Measurements from ENCODE around the gene SORCS2. TPM values are rescaled to one million over a fixed set of nuclear protein-coding genes. Genes with fewer than 3 reads are reported as not detected.

Gene SORCS2
- total and polyA plus RNA-seq, 4 donors, result 2.2 to 7.7 (median 2.5) TPM

DNA sequence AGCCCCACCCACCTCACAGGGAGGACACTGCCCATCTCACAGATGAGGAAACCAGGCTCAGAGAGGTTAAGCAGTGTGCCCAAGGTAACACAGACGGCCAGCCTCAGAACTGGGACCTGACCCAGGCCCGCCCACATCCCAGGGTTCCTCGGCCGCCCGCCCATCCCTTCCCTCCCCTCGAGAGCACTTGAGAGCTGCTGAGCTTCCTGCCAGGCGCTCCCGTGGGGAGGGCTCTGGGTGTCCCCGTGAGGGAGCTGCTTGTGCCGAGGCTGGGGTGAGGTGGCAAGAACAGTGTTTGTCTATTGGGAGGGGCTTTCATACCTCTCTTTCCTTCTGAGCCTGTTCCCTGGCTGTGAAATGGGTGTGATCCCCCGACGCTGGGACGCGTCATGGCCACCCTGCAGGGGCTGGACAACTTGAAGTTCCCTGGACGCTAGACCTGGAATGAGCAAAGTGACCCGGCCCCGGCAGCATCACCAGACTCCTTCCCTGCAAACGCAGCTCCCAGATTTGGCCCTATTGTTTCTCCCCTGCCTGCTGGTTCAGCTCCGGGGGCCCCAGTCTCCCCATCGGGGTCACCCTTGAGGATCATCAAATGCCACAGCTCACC, 542.4 kb downstream of the SORCS2 start:
- 52 to 60% methylated on average over 20 of the region's 20 CpGs for WGBS, 2 donors
- DNase-seq (no peak), ATAC-seq (ENCODE audit: insufficient read depth, low FRiP score) (no peak)
- Histone ChIP-seq H3K9ac (ENCODE audit: insufficient read depth in 1 of 2, low read length in 2 of 2) (no peak overlapping the region), H3K9me3 (ENCODE audit: control insufficient read depth in 4 of 4, insufficient read depth in 3 of 4, low read length in 3 of 4) (peaks cover 0 to 17% (median 0%) of the 10 kb centered on the region in 4 donors), H3K4me1 (ENCODE audit: control insufficient read depth in 5 of 5, insufficient read depth in 5 of 5, low read length in 5 of 5) (no peaks in the 10 kb centered on the region), H3K27me3 (ENCODE audit: control insufficient read depth in 3 of 3, insufficient read depth in 3 of 3, low read length in 2 of 3) (no peaks in the 10 kb centered on the region), H3K27ac (ENCODE audit: low read depth in 1 of 2, low read length in 1 of 2) (no peak overlapping the region), H3K36me3 (ENCODE audit: control insufficient read depth in 4 of 4, insufficient read depth in 4 of 4, low read length in 4 of 4) (no peaks in the 10 kb centered on the region), H3K4me3 (no peak overlapping the region)
- TF ChIP-seq, protein P1, sequence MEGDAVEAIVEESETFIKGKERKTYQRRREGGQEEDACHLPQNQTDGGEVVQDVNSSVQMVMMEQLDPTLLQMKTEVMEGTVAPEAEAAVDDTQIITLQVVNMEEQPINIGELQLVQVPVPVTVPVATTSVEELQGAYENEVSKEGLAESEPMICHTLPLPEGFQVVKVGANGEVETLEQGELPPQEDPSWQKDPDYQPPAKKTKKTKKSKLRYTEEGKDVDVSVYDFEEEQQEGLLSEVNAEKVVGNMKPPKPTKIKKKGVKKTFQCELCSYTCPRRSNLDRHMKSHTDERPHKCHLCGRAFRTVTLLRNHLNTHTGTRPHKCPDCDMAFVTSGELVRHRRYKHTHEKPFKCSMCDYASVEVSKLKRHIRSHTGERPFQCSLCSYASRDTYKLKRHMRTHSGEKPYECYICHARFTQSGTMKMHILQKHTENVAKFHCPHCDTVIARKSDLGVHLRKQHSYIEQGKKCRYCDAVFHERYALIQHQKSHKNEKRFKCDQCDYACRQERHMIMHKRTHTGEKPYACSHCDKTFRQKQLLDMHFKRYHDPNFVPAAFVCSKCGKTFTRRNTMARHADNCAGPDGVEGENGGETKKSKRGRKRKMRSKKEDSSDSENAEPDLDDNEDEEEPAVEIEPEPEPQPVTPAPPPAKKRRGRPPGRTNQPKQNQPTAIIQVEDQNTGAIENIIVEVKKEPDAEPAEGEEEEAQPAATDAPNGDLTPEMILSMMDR (IDR thresholded peaks at IDR 0.05; ENCODE audit: control extremely low read depth, extremely low read depth), result no peak

DNA sequence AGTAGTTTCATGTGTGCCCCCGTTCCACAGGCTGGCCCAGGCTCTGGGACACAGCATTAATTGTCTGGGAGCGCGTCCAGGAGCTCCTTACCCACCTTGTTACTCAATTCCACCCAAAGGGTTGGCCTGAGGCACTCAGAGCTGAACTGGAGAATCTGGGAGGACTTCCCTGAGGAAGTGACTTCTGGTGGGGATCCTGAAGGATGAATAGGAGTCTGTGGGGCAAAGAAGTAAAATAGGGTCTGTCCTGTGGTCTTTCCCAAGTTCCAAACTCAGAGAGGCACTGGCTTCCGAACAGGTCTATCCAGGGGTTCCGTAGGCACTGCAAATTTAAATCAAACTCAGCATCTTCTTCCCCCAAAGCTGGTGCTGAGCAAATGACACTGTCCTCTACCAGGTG, 543.1 kb downstream of the SORCS2 start:
- Histone ChIP-seq H3K9me3 (ENCODE audit: control insufficient read depth in 4 of 4, insufficient read depth in 3 of 4, low read length in 3 of 4) (peaks cover 0 to 17% (median 0%) of the 10 kb centered on the region in 4 donors), H3K4me3 (no peak overlapping the region), H3K4me1 (ENCODE audit: control insufficient read depth in 5 of 5, insufficient read depth in 5 of 5, low read length in 5 of 5) (no peaks in the 10 kb centered on the region), H3K9ac (ENCODE audit: insufficient read depth in 1 of 2, low read length in 2 of 2) (no peak overlapping the region), H3K27me3 (ENCODE audit: control insufficient read depth in 3 of 3, insufficient read depth in 3 of 3, low read length in 2 of 3) (no peaks in the 10 kb centered on the region), H3K36me3 (ENCODE audit: control insufficient read depth in 4 of 4, insufficient read depth in 4 of 4, low read length in 4 of 4) (no peaks in the 10 kb centered on the region), H3K27ac (ENCODE audit: low read depth in 1 of 2, low read length in 1 of 2) (no peak overlapping the region)
- DNase-seq (no peak), ATAC-seq (ENCODE audit: insufficient read depth, low FRiP score) (no peak)
- 88 to 94% methylated on average over 5 of the region's 5 CpGs for WGBS, 2 donors
- TF ChIP-seq, protein P1 (IDR thresholded peaks at IDR 0.05; ENCODE audit: control extremely low read depth, extremely low read depth), result no peak

DNA sequence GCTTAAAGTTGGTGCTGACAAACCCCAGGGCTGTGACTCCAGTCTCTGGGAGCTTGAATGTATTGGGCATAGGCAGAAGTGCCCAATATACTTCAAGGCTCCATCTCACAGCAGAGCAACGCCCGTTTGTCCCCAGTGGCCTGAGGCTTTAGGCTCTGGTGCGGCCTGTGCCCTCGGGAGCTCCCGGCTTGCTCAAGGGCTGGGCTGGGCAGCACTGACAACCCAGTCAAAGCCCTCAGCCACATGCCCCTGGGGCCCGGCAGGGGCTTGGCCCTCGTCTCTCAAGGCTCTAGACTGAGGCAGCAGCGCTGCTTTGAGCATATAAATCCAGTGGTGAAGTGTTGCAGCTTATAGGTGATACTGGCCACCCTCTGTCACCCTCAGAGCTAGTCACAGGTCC, 543.6 kb downstream of the SORCS2 start:
- peaks cover 0 to 17% (median 0%) of the 10 kb centered on the region in 4 donors for H3K9me3 ChIP-seq (ENCODE audit: control insufficient read depth in 4 of 4, insufficient read depth in 3 of 4, low read length in 3 of 4)
- no peak overlapping the region for H3K27ac ChIP-seq (ENCODE audit: low read depth in 1 of 2, low read length in 1 of 2)
- no peak for DNase-seq
- no peaks in the 10 kb centered on the region for H3K4me1 ChIP-seq (ENCODE audit: control insufficient read depth in 5 of 5, insufficient read depth in 5 of 5, low read length in 5 of 5)
- no peaks in the 10 kb centered on the region for H3K27me3 ChIP-seq (ENCODE audit: control insufficient read depth in 3 of 3, insufficient read depth in 3 of 3, low read length in 2 of 3)
- H3K9ac ChIP-seq (ENCODE audit: insufficient read depth in 1 of 2, low read length in 2 of 2), result no peak overlapping the region
- TF ChIP-seq, protein P1 (IDR thresholded peaks at IDR 0.05; ENCODE audit: control extremely low read depth, extremely low read depth), result no peak
- H3K36me3 ChIP-seq (ENCODE audit: control insufficient read depth in 4 of 4, insufficient read depth in 4 of 4, low read length in 4 of 4), result no peaks in the 10 kb centered on the region
- ATAC-seq (ENCODE audit: insufficient read depth, low FRiP score), result no peak
- no peak overlapping the region for H3K4me3 ChIP-seq
- 86 to 88% methylated on average over 8 of the region's 8 CpGs for WGBS, 2 donors
